Stomach (tissue), 9 donors: ENCODE measurements around the gene RAB1B. TPM values are rescaled to one million over a fixed set of nuclear protein-coding genes. Genes with fewer than 3 reads are reported as not detected.

Source experiments
- DNase-seq, 2 donors: peaks; one replicate each; pipeline versions ENCODE4 v3.0.0 to v3.0.0-alpha.2; 2013 to 2019
- H3K27ac ChIP-seq, 5 donors: fragments of 200-600 bp in 4 of 5; sonication (generic) in 4 of 5; one replicate each; pipeline ENCODE4 v1.5.1; 2013 to 2019; ENCODE audit warnings: mild to moderate bottlenecking in 1 of 5, moderate library complexity in 1 of 5
- H3K27me3 ChIP-seq, 3 donors: fragments of 200-600 bp; sonication (generic); one replicate each; pipeline ENCODE4 v1.5.1; 2017 to 2019; ENCODE audit warnings: mixed run types in 1 of 3
- H3K36me3 ChIP-seq, 4 donors: fragments of 200-600 bp; sonication (generic); 1 replicate in 3 of 4; 2 replicates in 1 of 4; pipeline ENCODE4 v1.5.1; 2016 to 2019
- H3K4me1 ChIP-seq, 4 donors: fragments of 200-600 bp; sonication (generic); one replicate each; pipeline ENCODE4 v1.5.1; 2016 to 2019
- H3K4me3 ChIP-seq, 4 donors: fragments of 200-600 bp; sonication (generic) in 3 of 4; one replicate each; pipeline ENCODE4 v1.5.1; 2016 to 2019; ENCODE audit warnings: mild to moderate bottlenecking in 1 of 4
- H3K9me3 ChIP-seq, 4 donors: fragments of 200-600 bp; sonication (generic); one replicate each; pipeline ENCODE4 v1.5.1; 2016 to 2019
- EP300 ChIP-seq: sonication (generic); formaldehyde crosslinking; IDR thresholded peaks from one replicate; pipeline ENCODE4 v1.6.1; 2017; ENCODE audit warnings: antibody characterized with exemption
- POLR2A ChIP-seq, 4 donors: fragments of 450-650 bp; IDR thresholded peaks; one replicate each; pipeline ENCODE4 v1.6.1; 2016; ENCODE audit warnings: antibody characterized with exemption in 4 of 4, control low read depth in 2 of 4, mild to moderate bottlenecking in 1 of 4, moderate library complexity in 1 of 4
- POLR2AphosphoS5 ChIP-seq, 3 donors: sonication (generic); formaldehyde crosslinking; IDR thresholded peaks; one replicate each; pipeline ENCODE4 v1.6.1; 2016; ENCODE audit warnings: antibody characterized with exemption in 3 of 3
- WGBS, 5 donors: extraction: QIAGEN DNeasy Blood & Tissue Kit in 3 of 5; methylation state at CpG; one replicate each; pipeline versions ENCODE4 v1.1.5 to v1.1.7; 2013 to 2018; 5-methylcytosine and 5-hydroxymethylcytosine counted together
- intact Hi-C: fragments of 100-400 bp; cut with DNase I; formaldehyde crosslinking; loops from one replicate; pipeline ENCODE4 v1.15.1; 2023; ENCODE audit warnings: low total_unique reads
- polyA plus RNA-seq, 3 donors: library from polyadenylated mRNA; stranded (reverse); fragments of 200-250 nt; gene quantifications; one replicate each; pipeline ENCODE4 v1.2.3, GENCODE V29; 2013
- total RNA-seq, 5 donors: library from RNA; depleted of rRNA; stranded (reverse); fragments of >200 nt; gene quantifications; one replicate each; pipeline versions ENCODE4 v1.1.0 to v1.2.3, GENCODE V29; 2014 to 2016
- TF ChIP-seq, protein P1 (sequence below), 7 experiments: fragments of 450-650 bp in 4 of 7; fragments of 200-600 bp in 3 of 7; sonication (generic) in 3 of 7; IDR thresholded peaks; one replicate each; pipeline ENCODE4 v1.5.1; 2016 to 2019; ENCODE audit warnings: antibody characterized with exemption in 7 of 7, control low read depth in 2 of 7, mild to moderate bottlenecking in 1 of 7
- donor health status: healthy with polysubstance abuse.
- donor health status: Bipolar disorder and iron deficiency.
- donor health status: healthy.

Gene RAB1B
- total and polyA plus RNA-seq, 8 donors, result 19.3 to 170 (median 82.3) TPM

DNA sequence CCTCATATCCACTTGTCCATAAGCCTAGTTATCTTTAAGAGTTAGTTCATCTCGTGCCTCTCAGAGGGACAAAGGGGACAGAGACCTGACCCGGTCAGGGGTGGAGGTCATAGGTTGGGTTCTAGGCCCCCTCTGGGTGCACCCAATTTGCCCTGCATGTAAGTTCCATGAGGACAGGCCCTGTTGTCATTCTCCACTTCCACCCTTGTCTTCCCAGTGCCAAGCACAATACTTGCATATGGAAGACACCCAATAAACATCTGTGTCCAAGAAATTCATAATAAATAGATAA is 21.8 kb downstream of the RAB1B start:
- no peaks in the 10 kb centered on the region for H3K9me3 ChIP-seq
- no peak for TF ChIP-seq POLR2AphosphoS5 (IDR thresholded peaks at IDR 0.05)
- no peak for TF ChIP-seq EP300
- TF ChIP-seq, protein P1, sequence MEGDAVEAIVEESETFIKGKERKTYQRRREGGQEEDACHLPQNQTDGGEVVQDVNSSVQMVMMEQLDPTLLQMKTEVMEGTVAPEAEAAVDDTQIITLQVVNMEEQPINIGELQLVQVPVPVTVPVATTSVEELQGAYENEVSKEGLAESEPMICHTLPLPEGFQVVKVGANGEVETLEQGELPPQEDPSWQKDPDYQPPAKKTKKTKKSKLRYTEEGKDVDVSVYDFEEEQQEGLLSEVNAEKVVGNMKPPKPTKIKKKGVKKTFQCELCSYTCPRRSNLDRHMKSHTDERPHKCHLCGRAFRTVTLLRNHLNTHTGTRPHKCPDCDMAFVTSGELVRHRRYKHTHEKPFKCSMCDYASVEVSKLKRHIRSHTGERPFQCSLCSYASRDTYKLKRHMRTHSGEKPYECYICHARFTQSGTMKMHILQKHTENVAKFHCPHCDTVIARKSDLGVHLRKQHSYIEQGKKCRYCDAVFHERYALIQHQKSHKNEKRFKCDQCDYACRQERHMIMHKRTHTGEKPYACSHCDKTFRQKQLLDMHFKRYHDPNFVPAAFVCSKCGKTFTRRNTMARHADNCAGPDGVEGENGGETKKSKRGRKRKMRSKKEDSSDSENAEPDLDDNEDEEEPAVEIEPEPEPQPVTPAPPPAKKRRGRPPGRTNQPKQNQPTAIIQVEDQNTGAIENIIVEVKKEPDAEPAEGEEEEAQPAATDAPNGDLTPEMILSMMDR (IDR thresholded peaks at IDR 0.05), result no peak
- no peak for TF ChIP-seq POLR2A (IDR thresholded peaks at IDR 0.05)
- H3K4me1 ChIP-seq, result peaks cover 25 to 60% (median 51%) of the 10 kb centered on the region in 4 donors
- no peak for DNase-seq
- peaks cover 0 to 47% (median 19%) of the 10 kb centered on the region in 3 donors for H3K27me3 ChIP-seq
- intact Hi-C loops, result no loop called here
- peaks cover 0 to 12% (median 6%) of the 10 kb centered on the region in 4 donors for H3K36me3 ChIP-seq
- WGBS, 5 donors, result 60 to 75% (median 74%) methylated on average over 2 of the region's 2 CpGs
- peak overlapping the region in 2 of 4 donors; percentile 60 to 87 for H3K4me3 ChIP-seq
- H3K27ac ChIP-seq, result peak overlapping the region in 2 of 5 donors; percentile 92 to 93

DNA sequence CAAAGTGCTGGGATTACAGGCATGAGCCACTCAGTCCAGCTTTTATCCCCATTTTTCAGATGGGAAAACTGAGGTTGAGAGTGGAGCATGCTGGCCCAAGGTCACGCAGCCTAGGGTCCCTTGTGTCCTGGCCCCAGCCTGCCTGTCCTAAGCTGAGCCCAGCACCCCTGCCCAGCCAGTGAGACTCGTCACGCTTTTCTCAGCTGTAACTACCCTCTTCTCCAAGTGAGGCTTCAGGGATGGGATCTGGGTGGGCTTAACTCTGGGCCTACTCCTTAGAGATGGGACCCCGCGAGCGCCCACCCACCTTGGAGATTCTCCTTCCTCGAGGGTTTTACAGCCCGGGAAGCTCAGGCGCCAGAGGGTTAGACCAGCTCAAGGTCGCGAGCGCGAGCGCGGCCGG is 22.9 kb downstream of the RAB1B start:
- H3K9me3 ChIP-seq, result no peaks in the 10 kb centered on the region
- peak overlapping the region; percentile 54 to 69 (median 55) for H3K4me3 ChIP-seq
- intact Hi-C loops, result no loop called here
- 8 to 17% (median 12%) methylated on average over 9 to 16 of the region's 16 CpGs for WGBS, 5 donors
- H3K27me3 ChIP-seq, result peaks cover 0 to 57% (median 19%) of the 10 kb centered on the region in 3 donors
- H3K4me1 ChIP-seq, result peaks cover 25 to 53% (median 49%) of the 10 kb centered on the region in 4 donors
- DNase-seq, result no peak
- TF ChIP-seq EP300 (no peak), POLR2AphosphoS5 (IDR thresholded peaks at IDR 0.05) (no peak), POLR2A (IDR thresholded peaks at IDR 0.05) (no peak)
- TF ChIP-seq, protein P1 (IDR thresholded peaks at IDR 0.05), result no peak
- peak overlapping the region in 4 of 5 donors; percentile 50 to 72 (median 66) for H3K27ac ChIP-seq
- H3K36me3 ChIP-seq, result peaks cover 0 to 8% (median 0%) of the 10 kb centered on the region in 4 donors

DNA sequence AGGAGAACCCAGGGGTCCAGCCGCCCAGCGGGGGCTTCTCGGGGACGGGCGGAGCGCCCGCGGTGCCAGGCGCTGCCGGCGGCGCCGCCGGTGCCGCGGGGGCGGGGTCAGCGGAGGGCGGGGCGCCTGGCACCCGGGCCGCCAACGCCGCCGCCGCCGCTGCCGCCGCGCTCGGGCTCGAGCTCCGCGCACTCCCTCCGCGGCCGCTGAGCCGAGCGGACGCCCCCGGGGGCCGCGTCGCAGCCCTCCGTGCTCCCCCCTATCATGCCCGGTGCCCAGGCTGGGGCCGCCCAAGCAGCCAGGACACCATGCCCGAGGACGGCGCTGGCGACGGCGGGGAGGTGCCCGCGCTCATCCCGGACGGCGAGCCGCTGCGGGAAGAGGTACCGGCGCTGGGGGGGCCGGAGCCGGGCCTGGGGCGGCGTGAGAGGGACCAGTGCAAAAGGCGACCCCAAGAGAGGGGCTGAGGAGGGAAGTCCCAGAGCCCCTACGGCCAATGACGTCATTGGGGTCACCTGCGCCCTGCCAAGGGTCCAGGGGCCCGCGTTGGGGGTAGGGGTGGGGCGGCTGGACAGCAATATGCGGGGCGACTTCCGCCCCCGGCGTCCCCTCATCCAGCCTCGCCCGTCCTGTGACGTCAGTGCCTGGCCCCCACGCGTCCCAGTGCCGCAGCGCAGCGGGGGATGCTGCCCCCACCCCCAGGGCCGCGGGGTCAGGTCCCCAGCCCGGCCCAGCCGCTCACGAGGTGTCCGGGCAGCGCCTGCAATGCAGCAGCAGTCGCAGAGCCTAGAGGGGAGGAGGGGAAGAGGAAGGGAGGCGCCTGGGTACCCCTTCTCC is 23.5 kb downstream of the RAB1B start, which contains the start of gene TMEM151A:
TMEM151A (plus strand) TSS at position 189 of the 837 bp plus-strand sequence; CDS start at position 309, 120 bp downstream.
- Histone ChIP-seq H3K27me3 (peaks cover 0 to 58% (median 19%) of the 10 kb centered on the region in 3 donors), H3K4me1 (peaks cover 25 to 51% (median 45%) of the 10 kb centered on the region in 4 donors), H3K9me3 (no peaks in the 10 kb centered on the region), H3K27ac (peak within 1 kb of the TSS; percentile 50 to 72 (median 61)), H3K36me3 (peaks cover 0 to 3% (median 0%) of the 10 kb centered on the region in 4 donors), H3K4me3 (peak within 1 kb of the TSS; percentile 54 to 69 (median 55))
- TF ChIP-seq POLR2AphosphoS5 (IDR thresholded peaks at IDR 0.05) (no peak), POLR2A (IDR thresholded peaks at IDR 0.05) (no peak), EP300 (no peak)
- TF ChIP-seq, protein P1 (IDR thresholded peaks at IDR 0.05), result no peak
- DNase-seq, result peak; percentile 44 to 70
- 1 to 4% (median 1%) methylated on average over 15 to 95 of the region's 95 CpGs for WGBS, 5 donors
- intact Hi-C loops, result no loop called here

DNA sequence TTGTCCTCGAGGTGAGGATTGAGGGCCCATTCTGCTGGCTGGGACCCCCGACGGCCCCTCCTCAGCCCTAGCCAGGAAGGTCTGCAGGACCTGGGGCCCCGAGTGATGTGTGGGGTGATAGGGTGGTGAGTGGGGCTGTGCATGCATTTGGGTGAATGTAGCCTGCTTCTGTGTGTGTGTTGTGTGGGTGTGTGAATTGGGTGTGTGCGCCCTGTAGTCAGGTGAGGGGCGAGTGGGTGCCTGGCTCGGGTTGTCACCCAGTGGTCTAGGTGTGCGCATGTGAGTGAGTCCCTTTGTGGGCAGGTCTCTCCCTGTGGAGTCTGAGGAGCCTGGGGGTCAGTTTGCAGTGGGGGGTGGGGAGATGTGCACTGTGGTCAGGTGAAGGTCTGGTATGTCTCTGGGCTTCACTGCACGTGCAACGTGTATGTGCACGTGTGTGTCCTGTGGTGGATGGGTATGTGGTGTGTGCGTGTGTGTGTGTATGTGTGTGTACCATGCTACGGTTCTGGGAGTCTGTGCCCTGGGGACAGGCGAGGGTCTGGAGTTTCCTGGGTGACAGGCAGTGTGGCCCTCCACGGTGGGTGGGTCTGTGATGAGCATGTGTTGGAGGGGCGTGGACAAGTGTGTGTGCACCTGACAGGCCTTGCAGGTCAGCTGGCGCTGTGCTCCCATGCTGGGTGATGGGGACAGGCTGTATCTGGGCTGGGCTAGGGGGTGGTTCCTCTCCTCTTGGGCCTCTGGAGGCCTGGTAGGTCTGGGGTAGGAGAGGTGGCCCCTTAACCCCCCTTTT is 24.3 kb downstream of the RAB1B start:
- H3K4me1 ChIP-seq, result peaks cover 18 to 42% (median 37%) of the 10 kb centered on the region in 4 donors
- TF ChIP-seq, protein P1 (IDR thresholded peaks at IDR 0.05), result no peak
- no peak for TF ChIP-seq POLR2A (IDR thresholded peaks at IDR 0.05)
- no peak for TF ChIP-seq POLR2AphosphoS5 (IDR thresholded peaks at IDR 0.05)
- no peak for TF ChIP-seq EP300
- WGBS, 5 donors, result 29 to 54% (median 30%) methylated on average over 8 to 17 of the region's 17 CpGs
- intact Hi-C loops, result no loop called here
- H3K9me3 ChIP-seq, result no peaks in the 10 kb centered on the region
- peak overlapping the region; percentile 54 to 69 (median 55) for H3K4me3 ChIP-seq
- no peaks in the 10 kb centered on the region for H3K36me3 ChIP-seq
- DNase-seq, result no peak
- peaks cover 0 to 58% (median 19%) of the 10 kb centered on the region in 3 donors for H3K27me3 ChIP-seq
- H3K27ac ChIP-seq, result peak overlapping the region in 1 of 5 donors; percentile 72
